ENCODE data around the gene IRF5.

The IRF5 gene

GRCh38 chr7:128932862-128933179 lies 4.9 kb upstream of the IRF5 start:
- Histone ChIP-seq H3K9me3 (ENCODE audit: control insufficient read depth, insufficient read depth, low read length) (no peaks in the 10 kb centered on the region), H3K27ac (ENCODE audit: low read depth, low read length) (no peak overlapping the region), H4K20me1 (ENCODE audit: control insufficient read depth, insufficient read depth, low read depth, low read length) (no peaks in the 10 kb centered on the region)

GRCh38 chr7:128933180-128933891 lies 4.4 kb upstream of the IRF5 start:
- no peaks in the 10 kb centered on the region for H3K36me3 ChIP-seq (ENCODE audit: control insufficient read depth, low read length)
- TF ChIP-seq EZH2phosphoT487 (IDR thresholded peaks at IDR 0.05; ENCODE audit: borderline replicate concordance, low read length): no peak
- H3K4me2 ChIP-seq (ENCODE audit: low read length): peak overlapping the region; percentile 35
- H4K20me1 ChIP-seq (ENCODE audit: control insufficient read depth, insufficient read depth, low read depth, low read length): no peaks in the 10 kb centered on the region
- peak overlapping the region; percentile 3; the same call in 1 of the 2 replicates for H3K4me3 ChIP-seq (ENCODE audit: low read length)
- no peaks in the 10 kb centered on the region for H3K9me3 ChIP-seq (ENCODE audit: control insufficient read depth, insufficient read depth, low read length)
- no peaks in the 10 kb centered on the region for H3K9me2 ChIP-seq (replicated peaks; ENCODE audit: control insufficient read depth, low read length)
- peaks cover 30% of the 10 kb centered on the region for H3K4me1 ChIP-seq (ENCODE audit: control insufficient read depth, low read length)
- peaks cover under 1% of the 10 kb centered on the region for H3K79me2 ChIP-seq (ENCODE audit: control insufficient read depth, low read length)
- peaks cover 10% of the 10 kb centered on the region for H3F3A ChIP-seq (ENCODE audit: control insufficient read depth, insufficient read depth)
- H3K27ac ChIP-seq (ENCODE audit: low read depth, low read length): no peak overlapping the region
- H3K27me3 ChIP-seq (ENCODE audit: control insufficient read depth, low read length): peaks cover 27% of the 10 kb centered on the region

More at GRCh38 chr7:128932862-128933179, 4.9 kb upstream of the IRF5 start:
- TF ChIP-seq EZH2phosphoT487 (IDR thresholded peaks at IDR 0.05; ENCODE audit: borderline replicate concordance, low read length): no peak
- TF ChIP-seq CTCF (IDR thresholded peaks at IDR 0.05; ENCODE audit: low read depth, low read length, poor library complexity, severe bottlenecking): no peak
- Histone ChIP-seq H3K4me2 (ENCODE audit: low read length) (peak overlapping the region; percentile 35), H3F3A (ENCODE audit: control insufficient read depth, insufficient read depth) (peaks cover 10% of the 10 kb centered on the region), H3K36me3 (ENCODE audit: control insufficient read depth, low read length) (no peaks in the 10 kb centered on the region), H3K4me3 (ENCODE audit: low read length) (0 out of 2 replicates have a peak overlapping the region, but pooled peaks have one; percentile 3), H3K9me2 (replicated peaks; ENCODE audit: control insufficient read depth, low read length) (no peaks in the 10 kb centered on the region), H3K27me3 (ENCODE audit: control insufficient read depth, low read length) (peaks cover 22% of the 10 kb centered on the region), H3K4me1 (ENCODE audit: control insufficient read depth, low read length) (peaks cover 29% of the 10 kb centered on the region), H3K79me2 (ENCODE audit: control insufficient read depth, low read length) (no peaks in the 10 kb centered on the region)

GRCh38 chr7:128934361-128935341 lies 3.1 kb upstream of the IRF5 start:
- no peak for TF ChIP-seq EZH2phosphoT487 (IDR thresholded peaks at IDR 0.05; ENCODE audit: borderline replicate concordance, low read length)
- TF ChIP-seq CTCF (IDR thresholded peaks at IDR 0.05; ENCODE audit: low read depth, low read length, poor library complexity, severe bottlenecking): no peak
- peaks cover 10% of the 10 kb centered on the region for H3F3A ChIP-seq (ENCODE audit: control insufficient read depth, insufficient read depth)
- H3K9me3 ChIP-seq (ENCODE audit: control insufficient read depth, insufficient read depth, low read length): no peaks in the 10 kb centered on the region
- H3K79me2 ChIP-seq (ENCODE audit: control insufficient read depth, low read length): peaks cover 10% of the 10 kb centered on the region
- H3K4me3 ChIP-seq (ENCODE audit: low read length): no peak overlapping the region
- H4K20me1 ChIP-seq (ENCODE audit: control insufficient read depth, insufficient read depth, low read depth, low read length): no peaks in the 10 kb centered on the region
- peaks cover 43% of the 10 kb centered on the region for H3K4me1 ChIP-seq (ENCODE audit: control insufficient read depth, low read length)
- no peak overlapping the region for H3K27ac ChIP-seq (ENCODE audit: low read depth, low read length)
- no peaks in the 10 kb centered on the region for H3K9me2 ChIP-seq (replicated peaks; ENCODE audit: control insufficient read depth, low read length)
- peaks cover 31% of the 10 kb centered on the region for H3K27me3 ChIP-seq (ENCODE audit: control insufficient read depth, low read length)
- H3K36me3 ChIP-seq (ENCODE audit: control insufficient read depth, low read length): no peaks in the 10 kb centered on the region
- H3K4me2 ChIP-seq (ENCODE audit: low read length): no peak overlapping the region
